ENCODE results near the gene ABCA7. TPM values are rescaled to one million over a fixed set of nuclear protein-coding genes. Genes with fewer than 3 reads are reported as not detected.
A peak's percentile ranks its signal among the peaks of the same experiment; 100 is the strongest.

ABCA7 gene
- total RNA-seq, 1 experiment from 2014 or later: 40.3 TPM

GRCh38 chr19:1020868-1021425 is 19.0 kb upstream of the ABCA7 start, which contains the start of gene TMEM259:
TMEM259 (minus strand) TSS chr19:1021123; CDS start chr19:1020996, 127 bp downstream.
- ChIA-PET POLR2A (interaction anchor here (0.7 kb wide), 2 partner anchors 19 to 22 kb away, joined by 3 read pairs; partner anchors contain the start of gene ABCA7), CTCF (interaction anchor here (0.6 to 1.8 kb wide), 3 partner anchors 15 to 224 kb away, joined by 3 to 5 read pairs (median 3); no protein-coding TSS in a partner anchor)
- DNase-seq (ENCODE audit: low spot score) (peak; percentile 96), ATAC-seq (peak; percentile 52)
- Mint-ChIP-seq H3K27ac (peak within 1 kb of the TSS; percentile 100), H3K27me3 (ENCODE audit: low read depth) (no peaks in the 10 kb centered on the region), H3K36me3 (no peaks in the 10 kb centered on the region), H3K4me3 (peak within 1 kb of the TSS; percentile 83), H3K4me1 (peaks cover 25% of the 10 kb centered on the region), H3K9me3 (no peaks in the 10 kb centered on the region)
- no peak for TF ChIP-seq SOX15 (CRISPR knock-in tag; IDR thresholded peaks at IDR 0.05)
- TF ChIP-seq CBFB (CRISPR knock-in tag; IDR thresholded peaks at IDR 0.05; ENCODE audit: low read depth): peak; percentile 67; the same call in 1 of the 2 replicates
- peak; percentile 76 for TF ChIP-seq SP1 (CRISPR knock-in tag; conservative IDR thresholded peaks at IDR 0.05)
- TF ChIP-seq TEAD4 (CRISPR knock-in tag; IDR thresholded peaks at IDR 0.05): no peak
- TF ChIP-seq TCF7 (CRISPR knock-in tag; IDR thresholded peaks at IDR 0.05; ENCODE audit: low read depth): no peak
- TF ChIP-seq NFE2L1 (CRISPR knock-in tag; IDR thresholded peaks at IDR 0.05): peak; percentile 19; the same call in 1 of the 2 replicates
- TF ChIP-seq ZNF416 (CRISPR knock-in tag; IDR thresholded peaks at IDR 0.05): 0 out of 2 replicates have a peak, but pooled peaks have one; percentile 46
- TF ChIP-seq FOXP4 (CRISPR knock-in tag; IDR thresholded peaks at IDR 0.05): peak; percentile 64
- no peak for TF ChIP-seq PREB (CRISPR knock-in tag; IDR thresholded peaks at IDR 0.05; ENCODE audit: borderline replicate concordance)
- TF ChIP-seq ETV6 (CRISPR knock-in tag; IDR thresholded peaks at IDR 0.05): no peak; the same call in 1 of the 2 replicates
- TF ChIP-seq ZNF532 (CRISPR knock-in tag; IDR thresholded peaks at IDR 0.05; ENCODE audit: borderline replicate concordance): no peak
- TF ChIP-seq PRDM15 (CRISPR knock-in tag; IDR thresholded peaks at IDR 0.05): no peak
- no peak for TF ChIP-seq ATF1 (CRISPR knock-in tag; IDR thresholded peaks at IDR 0.05)
- no peak for TF ChIP-seq AR (CRISPR knock-in tag; IDR thresholded peaks at IDR 0.05)
- TF ChIP-seq ZNF423 (CRISPR knock-in tag; IDR thresholded peaks at IDR 0.05): peak; percentile 100
- TF ChIP-seq ESRRA (CRISPR knock-in tag; IDR thresholded peaks at IDR 0.05; ENCODE audit: borderline replicate concordance): 0 out of 2 replicates have a peak, but pooled peaks have one; percentile 18
- no peak for TF ChIP-seq E2F1 (CRISPR knock-in tag; IDR thresholded peaks at IDR 0.05)
- TF ChIP-seq RELA (CRISPR knock-in tag; IDR thresholded peaks at IDR 0.05; ENCODE audit: borderline replicate concordance): 0 out of 2 replicates have a peak, but pooled peaks have one; percentile 18
- peak; percentile 36; the same call in 1 of the 2 replicates for TF ChIP-seq HMGXB4 (CRISPR knock-in tag; IDR thresholded peaks at IDR 0.05)
- TF ChIP-seq CREB1 (CRISPR knock-in tag; IDR thresholded peaks at IDR 0.05): no peak
